GM21528 (cell line): ENCODE measurements around the gene LY86.

Experiments
- ATAC-seq: cut with Tn5 transposase; IDR thresholded peaks from one replicate; pipeline ENCODE4 v1.9.1; 2021; ENCODE audit warnings: mild to moderate bottlenecking, moderate library complexity; ENCODE audit not compliant: unreplicated experiment, low FRiP score

LY86 gene

DNA sequence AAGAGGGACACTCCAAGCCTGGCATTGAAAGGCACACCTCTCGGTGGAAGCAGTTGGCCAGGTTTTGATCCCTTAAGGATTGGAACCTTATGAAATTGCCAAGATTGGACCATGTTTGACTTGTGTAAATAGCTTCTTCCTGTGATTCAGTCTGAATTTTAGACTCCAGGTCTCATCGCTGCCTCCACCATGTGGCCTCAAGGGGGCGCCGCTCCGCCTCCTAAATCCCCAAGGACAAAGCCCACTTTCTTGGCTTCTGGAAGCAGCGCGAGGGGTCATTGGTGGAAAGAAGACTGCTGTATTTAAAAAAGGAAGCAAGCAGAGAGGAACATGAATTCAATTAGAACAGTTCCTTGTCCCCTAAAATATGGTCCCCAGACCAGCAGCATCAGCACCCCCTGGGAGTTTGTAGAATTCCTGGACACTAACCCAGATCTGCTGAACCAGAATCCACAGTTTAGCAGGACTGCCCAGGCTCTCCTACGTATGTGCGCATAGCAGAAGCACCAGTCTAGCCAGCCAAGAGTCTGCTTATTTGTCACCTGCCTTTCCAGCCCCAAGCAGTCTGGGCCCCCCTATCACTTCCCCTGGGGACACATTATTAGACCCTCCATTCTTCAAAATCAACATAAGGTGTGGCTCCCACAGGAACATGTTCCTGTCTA lies 108.5 kb downstream of the LY86 start:
- no peak for ATAC-seq

DNA sequence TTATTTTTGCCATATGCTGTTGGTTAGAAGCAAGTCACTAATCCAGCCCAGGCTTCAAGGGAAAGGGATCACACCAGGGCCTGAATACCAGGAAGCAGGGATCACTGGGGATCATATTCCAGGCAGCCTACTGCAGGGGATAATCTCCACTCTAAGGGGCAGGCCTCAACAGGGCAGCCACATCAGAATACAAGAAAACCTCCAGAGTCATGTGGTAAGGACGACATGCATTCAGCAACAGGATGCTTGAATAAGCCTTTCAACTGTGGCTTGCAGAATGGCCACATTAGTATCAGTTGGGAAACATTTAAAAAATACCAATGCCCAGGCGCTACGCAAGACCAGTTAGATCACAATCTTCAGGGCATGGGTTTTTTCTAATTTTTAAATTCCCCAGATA lies 109.1 kb downstream of the LY86 start:
- ATAC-seq, result no peak

DNA sequence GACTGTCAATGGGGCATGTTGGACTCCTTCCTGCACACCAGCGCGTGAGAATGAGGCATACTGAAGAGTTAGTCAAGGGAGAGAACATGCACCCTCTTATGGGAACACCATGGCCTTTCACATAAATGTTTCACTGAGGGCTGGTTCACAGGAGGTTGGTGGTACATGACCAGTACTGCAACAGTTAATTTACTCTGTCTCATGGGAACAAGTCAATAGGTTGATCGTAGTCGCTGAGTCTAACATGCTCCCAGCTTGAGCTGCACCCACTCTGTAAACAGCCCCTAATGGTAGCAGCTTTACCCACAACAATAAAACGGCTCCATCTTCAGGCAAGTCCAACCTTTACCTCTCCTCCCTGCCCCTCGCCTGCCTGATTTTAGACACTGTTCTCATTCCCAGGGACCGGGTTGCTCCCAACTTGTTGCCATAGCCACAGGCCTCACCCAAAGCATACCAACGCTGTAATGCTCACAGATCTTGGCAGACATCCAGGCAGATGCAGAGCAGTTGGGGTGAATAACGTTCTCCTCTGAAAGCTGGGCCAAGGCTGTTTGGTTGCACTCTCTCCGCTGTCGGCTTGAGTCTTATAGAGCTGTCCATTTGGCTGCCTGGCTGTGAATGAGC lies 111.3 kb downstream of the LY86 start:
- ATAC-seq, result no peak

DNA sequence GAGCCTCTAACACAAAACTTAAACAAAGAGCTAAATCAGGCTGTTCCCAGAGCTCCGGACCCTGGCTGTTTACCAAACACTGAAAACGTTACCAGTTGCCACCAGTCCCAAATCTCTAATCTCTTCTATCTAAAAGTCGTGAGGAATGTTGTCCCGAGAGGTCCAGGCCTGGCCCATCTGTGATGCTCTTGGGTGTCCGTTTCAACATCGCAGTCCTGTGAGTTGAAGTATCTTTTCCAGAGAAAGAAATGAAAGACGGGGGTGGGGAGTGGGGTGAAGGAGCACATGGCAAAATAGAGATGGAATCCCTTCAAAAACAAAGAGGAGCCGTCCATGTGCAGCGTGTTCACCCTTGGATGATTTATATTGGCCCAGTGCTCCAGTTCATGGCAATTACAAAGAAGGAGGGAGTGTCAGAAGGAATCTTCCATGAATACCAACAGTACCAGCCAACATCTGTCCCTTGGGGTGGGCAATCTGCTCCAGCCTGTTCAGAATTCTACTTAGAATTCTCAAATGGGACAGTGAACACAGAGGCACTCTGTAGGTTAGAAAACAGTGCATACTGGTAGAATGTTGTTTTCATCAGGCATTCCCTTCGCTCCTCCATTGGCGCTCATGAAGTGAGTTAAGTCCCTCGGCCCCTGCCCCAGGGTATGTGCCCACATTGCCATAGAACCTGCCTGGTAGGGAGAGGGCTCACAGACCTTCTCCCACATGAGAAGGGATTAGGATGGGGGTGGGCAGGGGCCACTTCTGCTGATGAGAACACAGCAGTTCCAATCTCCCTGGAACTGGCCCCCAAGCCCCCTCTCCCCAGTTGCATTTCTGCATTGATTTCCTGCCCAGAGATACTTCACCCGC lies 112.1 kb downstream of the LY86 start:
- no peak for ATAC-seq

DNA sequence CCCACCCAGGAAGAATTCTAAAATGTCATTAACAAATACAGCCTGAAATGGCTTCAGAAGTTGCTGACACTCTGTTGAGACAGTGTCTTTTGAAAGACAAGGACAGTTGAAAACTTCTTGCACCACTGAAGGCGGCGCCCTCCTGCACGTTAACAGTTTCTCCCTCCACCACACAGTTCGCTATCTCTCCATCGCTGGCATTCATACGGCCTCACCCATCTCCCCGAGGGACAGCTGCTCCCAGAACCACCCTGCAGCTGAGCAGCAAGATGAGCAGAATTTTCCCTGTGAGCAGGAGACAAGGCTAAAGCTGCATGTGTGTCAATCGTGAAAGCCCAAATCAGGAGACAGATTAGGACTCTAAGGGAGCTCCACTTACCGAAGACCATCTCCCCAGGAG lies 113.3 kb downstream of the LY86 start:
- ATAC-seq, result no peak

DNA sequence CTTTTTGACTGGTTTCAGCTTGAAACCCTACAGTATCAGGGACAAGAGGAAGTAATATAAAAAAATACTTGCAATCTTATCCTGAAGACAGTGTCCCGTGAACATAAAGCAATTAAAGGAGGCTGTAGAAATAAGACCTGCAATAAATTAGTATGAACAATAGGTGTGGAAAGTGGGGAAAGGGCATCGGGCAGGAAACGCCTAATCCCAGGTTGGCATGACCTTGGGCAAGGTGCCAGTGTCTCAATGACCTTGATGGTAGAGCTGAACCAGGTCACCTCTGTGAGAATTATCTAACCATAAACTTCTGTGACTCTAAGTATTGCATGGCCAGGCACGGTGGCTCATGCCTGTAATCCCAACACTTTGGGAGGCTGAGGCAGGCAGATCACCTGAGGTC lies 115.2 kb downstream of the LY86 start:
- no peak for ATAC-seq
